GM19395 (cell line): Measurements from ENCODE around the gene MAP1LC3A.

Source experiments
- ATAC-seq: cut with Tn5 transposase; IDR thresholded peaks from one replicate; pipeline ENCODE4 v1.9.1; 2021; ENCODE audit warnings: mild to moderate bottlenecking, moderate library complexity; ENCODE audit not compliant: unreplicated experiment

The MAP1LC3A gene

GRCh38 chr20:34528921-34529297, 29.6 kb upstream of the MAP1LC3A start:
- no peak for ATAC-seq

GRCh38 chr20:34529742-34530141, 28.8 kb upstream of the MAP1LC3A start:
- ATAC-seq: no peak

GRCh38 chr20:34530342-34530741, 28.2 kb upstream of the MAP1LC3A start:
- no peak for ATAC-seq

DNA sequence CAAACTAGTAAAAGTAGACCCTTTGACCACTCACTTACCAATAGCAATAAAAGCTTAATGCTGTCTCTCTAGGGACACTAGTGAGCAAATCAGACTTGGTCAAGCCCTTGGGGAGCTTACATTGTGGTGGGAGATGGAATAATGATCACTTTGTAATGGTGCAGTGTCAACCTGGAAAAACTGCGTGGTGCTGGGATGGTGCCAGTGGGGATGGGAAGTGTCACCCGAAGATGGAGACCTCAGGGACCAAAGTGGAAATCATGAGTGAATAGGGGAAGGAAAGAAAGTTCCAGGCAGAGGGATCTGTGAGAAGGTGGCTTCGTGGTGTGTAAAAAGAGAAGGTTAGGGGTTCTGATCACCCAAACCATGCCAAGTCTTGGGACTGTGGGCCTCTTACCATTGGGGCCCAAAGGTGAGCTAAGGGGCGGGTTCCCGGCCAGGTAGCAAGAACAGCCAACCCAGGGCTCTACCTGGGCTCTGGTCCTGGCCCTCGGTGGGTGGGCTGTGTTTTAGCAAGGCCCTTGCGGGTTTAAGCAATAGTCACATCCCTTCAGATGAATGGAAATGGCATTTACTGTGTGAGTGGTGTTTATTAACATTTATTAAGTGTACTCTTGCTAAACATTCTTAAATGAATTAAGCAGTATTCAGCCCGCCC, 26.8 kb upstream of the MAP1LC3A start:
- ATAC-seq: no peak

DNA sequence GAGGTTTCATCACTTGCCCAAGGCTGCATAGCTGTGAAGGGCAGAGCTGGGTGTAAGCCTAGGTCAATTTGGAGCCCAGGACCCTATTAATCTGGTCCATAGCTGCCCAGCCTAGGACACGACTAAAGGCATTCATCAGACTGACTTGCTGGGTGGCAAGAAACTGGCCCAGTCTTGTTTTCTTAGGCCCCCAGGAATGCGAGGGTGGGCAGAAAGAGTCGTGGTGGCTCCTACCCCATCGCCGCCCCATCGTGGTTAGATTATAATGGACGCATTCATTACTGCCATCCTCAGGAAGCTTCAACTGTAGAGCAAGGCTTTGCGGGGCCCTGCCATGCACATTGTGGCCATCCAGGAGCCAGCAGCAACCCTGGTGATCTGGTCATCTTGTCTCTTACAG, 26.2 kb upstream of the MAP1LC3A start:
- no peak for ATAC-seq

- ATAC-seq: no peak
Observed at GRCh38 chr20:34532756-34533155, 25.8 kb upstream of the MAP1LC3A start.

DNA sequence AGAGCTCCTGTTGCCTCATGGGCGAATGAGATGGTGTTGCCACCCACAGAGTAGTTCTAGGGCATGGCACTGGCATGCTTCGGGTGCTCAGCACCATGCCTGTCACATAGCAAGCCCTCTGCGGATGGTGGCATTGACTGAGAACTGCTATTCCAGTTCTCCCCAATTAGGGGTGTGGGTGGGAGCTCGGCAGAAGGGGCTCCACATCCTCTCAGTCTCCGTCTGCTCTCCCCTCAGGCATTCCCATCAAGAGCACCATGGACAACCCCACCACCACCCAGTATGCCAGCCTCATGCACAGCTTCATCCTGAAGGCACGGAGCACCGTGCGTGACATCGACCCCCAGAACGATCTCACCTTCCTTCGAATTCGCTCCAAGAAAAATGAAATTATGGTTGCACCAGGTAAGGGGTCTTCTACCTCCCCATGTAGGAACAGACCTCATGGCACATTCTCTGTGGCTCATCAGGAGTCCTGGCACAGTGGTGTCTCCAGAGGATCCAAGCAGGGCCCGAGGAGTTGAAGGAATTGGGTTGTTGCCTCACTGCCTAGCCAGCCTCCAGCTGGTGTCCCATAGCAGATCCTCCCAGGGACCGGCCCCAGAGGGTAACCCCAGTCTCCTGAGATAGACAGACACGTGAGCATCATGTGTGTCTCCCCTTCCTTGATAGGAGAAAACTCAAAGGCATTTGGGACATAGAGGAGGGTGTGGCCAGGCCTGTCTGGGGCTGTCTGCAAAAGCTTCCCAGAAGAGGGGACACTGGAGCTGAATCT, 23.9 kb upstream of the MAP1LC3A start:
- ATAC-seq: no peak

GRCh38 chr20:34535301-34535840, 23.1 kb upstream of the MAP1LC3A start:
- ATAC-seq: no peak

GRCh38 chr20:34535857-34536256, 22.7 kb upstream of the MAP1LC3A start:
- ATAC-seq: no peak

DNA sequence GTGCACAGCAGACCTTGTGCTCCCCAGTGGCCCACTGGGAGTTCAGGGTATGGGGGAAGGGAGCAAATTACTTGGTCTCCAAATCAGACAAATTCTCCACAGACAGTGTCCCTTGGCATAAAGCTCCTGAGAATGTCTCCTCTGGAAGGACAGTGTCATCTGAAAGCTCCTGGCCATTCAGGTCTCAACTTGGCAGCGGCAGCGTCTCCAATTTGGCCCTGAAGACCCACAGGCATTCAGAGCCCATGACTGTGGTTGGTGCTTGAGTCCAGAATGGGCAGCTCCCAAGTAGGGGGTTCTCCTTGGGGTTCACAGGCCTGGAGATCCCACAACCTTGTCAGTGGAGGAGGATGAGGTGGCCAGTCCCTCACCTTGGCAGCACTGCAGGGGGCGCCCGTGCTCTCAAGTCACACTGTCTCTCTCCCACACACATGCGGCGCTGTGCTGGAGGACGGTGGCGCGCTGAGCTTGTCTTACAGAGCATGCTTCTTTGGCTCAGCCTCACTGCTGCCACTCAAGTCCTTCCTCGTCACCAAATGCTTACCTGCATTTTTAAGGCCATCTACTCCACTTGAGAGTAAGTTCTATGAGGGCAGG, 21.6 kb upstream of the MAP1LC3A start:
- ATAC-seq: no peak

DNA sequence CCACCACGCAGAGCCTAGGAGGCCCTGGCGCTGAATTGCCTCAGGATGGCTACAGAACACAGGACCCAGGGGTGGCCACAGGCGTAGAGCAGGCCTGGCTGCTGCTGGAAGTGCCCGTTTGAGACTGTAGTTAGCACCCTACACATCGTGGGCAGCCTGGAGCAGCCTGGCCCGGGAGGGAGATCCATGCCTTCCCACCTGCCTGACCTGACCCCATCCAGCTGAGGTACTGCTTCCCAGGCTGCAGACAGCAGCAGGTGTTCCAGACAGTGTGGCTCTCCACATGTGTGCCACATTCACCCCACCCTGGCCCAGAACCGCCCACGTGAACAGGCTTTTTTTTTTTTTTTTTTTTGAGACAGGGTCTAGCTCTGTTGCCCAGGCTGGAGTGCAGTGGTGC, 20.9 kb upstream of the MAP1LC3A start:
- no peak for ATAC-seq

DNA sequence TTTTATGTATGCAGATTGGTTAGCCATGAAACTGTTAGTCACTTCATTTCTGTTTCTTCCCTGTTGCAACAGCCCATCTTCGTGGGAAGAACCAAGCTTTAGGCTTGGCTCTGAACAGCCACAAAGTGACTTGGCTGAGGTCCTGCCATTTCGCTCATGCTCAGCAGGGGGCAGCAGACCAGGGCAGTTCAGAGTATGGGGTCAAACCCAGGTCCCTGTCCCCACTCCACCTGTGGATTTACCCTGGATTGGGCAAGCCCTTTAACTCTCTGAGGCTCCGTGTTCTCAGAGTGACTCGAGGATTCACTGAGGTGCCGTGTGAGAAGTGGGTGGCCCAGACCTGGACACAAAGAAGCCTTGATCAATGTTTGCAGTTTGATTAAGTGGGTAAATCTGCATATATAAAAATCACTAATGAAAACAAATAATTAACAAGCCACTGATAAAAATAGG, 19.8 kb upstream of the MAP1LC3A start:
- ATAC-seq: no peak

DNA sequence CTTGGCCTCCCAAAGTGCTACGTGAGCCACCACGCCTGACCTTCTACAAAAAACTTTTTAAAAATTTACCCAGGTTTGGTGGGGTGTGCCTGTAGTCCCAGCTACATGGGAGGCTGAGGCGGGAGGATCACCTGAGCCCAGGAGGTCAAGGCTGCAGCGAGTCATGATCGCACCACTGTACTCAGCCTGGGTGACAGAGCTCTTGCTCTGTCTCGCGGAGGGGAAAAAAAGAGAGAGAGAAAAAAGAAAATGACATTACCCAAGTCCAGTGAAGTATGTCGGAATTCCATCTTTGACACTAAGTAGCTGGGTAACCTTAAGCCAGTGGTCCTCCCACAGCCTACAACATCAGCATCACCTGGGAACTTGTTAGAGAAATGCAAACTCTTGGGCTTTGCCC, 18.8 kb upstream of the MAP1LC3A start:
- no peak for ATAC-seq

- no peak for ATAC-seq
Observed at GRCh38 chr20:34540596-34541263, 17.8 kb upstream of the MAP1LC3A start.

DNA sequence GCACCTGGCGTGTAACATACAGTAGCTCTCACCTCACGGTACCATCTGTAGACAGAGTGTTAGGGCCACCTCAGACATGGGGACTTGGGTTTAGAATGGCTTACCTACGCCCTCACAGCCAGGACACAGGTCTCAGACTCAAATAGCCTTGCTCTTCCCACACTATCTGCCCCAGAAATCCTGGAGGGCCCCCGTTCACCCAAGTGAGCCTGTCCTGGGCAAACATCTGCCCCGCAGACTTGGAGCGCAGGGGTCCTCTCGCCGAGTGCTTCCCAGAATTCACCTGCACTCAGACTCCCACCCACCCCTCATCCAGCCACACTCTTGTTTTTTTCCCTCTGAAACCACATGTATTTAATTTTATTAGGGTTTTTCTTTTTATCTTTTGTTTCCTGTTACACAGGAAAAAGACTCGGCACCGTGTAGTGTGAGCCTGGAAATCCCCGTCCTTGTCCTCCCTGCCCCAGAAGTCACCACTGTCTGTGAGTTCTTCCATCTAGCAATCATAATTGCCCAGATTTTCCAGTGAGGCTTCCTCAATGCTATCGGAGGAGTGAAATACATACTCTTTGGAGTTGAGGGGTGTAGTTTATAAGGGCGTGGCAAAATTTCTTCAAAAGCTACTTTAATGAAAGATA, 17.1 kb upstream of the MAP1LC3A start:
- ATAC-seq: no peak

GRCh38 chr20:34541917-34542316, 16.6 kb upstream of the MAP1LC3A start:
- ATAC-seq: no peak

GRCh38 chr20:34542439-34542838, 16.1 kb upstream of the MAP1LC3A start:
- ATAC-seq: no peak

- ATAC-seq: no peak
Observed at GRCh38 chr20:34543463-34544056, 15.0 kb upstream of the MAP1LC3A start.

- ATAC-seq: no peak
Observed at GRCh38 chr20:34544109-34544796, 14.3 kb upstream of the MAP1LC3A start.

DNA sequence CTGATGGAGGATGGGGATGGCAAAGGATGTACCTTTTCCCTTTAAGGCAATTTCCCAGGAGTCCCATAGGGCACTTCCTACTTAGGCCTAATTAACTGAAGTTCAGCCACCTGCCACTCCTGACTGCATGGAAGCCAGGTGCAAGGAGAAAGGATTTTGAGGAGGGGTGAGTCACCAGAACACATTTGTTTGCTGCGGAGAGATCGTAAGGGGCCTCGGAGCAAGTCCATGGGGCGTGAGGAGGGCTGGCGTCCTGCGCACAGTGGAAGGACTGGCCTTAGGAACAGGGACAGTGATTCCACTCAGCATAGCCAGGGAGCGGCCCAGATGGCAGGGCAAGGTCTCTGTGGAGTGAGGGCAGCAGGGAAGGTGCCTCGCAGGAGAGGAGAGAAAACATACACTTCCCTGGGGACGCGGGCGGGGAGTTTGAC, 11.8 kb upstream of the MAP1LC3A start:
- ATAC-seq: no peak
